ENCODE data around the gene KCNA3. TPM values are rescaled to one million over a fixed set of nuclear protein-coding genes. Genes with fewer than 3 reads are reported as not detected.

The KCNA3 gene
- total and polyA plus RNA-seq, 11 donors, result 0.06 to 2.3 (median 0.47) TPM; not detected in 1

DNA sequence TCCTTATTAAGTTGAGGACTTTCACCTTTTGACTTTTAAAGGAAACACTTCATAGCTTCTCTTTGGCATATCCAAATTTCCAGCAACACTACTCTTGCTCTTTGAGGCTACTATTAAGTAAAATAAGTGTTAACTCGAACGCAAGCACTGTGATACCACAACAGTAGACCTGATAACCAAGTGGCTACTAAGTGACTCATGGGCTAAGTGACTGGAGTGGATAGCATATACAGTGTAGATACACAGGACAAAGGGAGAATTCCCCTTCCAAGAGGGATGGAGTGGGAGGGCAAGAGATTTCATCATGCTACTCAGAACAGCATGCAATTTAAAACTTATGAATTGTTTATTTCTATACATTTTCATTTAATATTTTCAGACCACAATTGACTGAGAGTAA, 9.8 kb upstream of the KCNA3 start:
- H3K4me3 ChIP-seq, result no peak overlapping the region
- TF ChIP-seq POLR2A (IDR thresholded peaks at IDR 0.05), result no peak
- TF ChIP-seq, protein P1, sequence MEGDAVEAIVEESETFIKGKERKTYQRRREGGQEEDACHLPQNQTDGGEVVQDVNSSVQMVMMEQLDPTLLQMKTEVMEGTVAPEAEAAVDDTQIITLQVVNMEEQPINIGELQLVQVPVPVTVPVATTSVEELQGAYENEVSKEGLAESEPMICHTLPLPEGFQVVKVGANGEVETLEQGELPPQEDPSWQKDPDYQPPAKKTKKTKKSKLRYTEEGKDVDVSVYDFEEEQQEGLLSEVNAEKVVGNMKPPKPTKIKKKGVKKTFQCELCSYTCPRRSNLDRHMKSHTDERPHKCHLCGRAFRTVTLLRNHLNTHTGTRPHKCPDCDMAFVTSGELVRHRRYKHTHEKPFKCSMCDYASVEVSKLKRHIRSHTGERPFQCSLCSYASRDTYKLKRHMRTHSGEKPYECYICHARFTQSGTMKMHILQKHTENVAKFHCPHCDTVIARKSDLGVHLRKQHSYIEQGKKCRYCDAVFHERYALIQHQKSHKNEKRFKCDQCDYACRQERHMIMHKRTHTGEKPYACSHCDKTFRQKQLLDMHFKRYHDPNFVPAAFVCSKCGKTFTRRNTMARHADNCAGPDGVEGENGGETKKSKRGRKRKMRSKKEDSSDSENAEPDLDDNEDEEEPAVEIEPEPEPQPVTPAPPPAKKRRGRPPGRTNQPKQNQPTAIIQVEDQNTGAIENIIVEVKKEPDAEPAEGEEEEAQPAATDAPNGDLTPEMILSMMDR (IDR thresholded peaks at IDR 0.05), result no peak
- H3K9me3 ChIP-seq, result no peaks in the 10 kb centered on the region
- DNase-seq (no peak), ATAC-seq (no peak)
- H3K4me1 ChIP-seq, result no peaks in the 10 kb centered on the region
- H3K27ac ChIP-seq, result no peak overlapping the region
- H3K27me3 ChIP-seq, result peaks cover 0 to 26% (median 4%) of the 10 kb centered on the region in 9 donors
- H3K36me3 ChIP-seq, result no peaks in the 10 kb centered on the region
- WGBS, 4 donors, result 42 to 51% (median 47%) methylated on average over 2 of the region's 2 CpGs
- intact Hi-C loops (cut with DNase I), result no loop called here

DNA sequence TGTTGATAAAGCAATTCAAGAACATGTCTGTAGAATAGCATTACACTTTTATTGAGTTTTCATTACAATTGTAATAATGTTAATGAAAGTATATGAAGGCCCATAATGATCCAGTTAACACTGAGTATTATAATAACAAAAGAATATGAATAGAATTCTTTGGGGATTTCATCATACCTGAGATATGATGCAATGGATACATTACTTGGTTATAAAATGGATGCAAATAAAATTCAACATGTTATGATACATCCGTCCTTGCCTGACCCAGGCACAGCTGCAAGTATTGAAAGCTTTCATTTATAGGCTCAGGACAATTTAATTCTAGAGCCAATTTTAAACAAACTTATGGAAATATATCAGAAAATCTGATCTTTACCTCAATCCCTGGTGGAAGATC, 8.2 kb upstream of the KCNA3 start:
- H3K27ac ChIP-seq, result no peak overlapping the region
- TF ChIP-seq, protein P1 (IDR thresholded peaks at IDR 0.05), result no peak
- TF ChIP-seq POLR2A (IDR thresholded peaks at IDR 0.05), result no peak
- DNase-seq, result no peak
- no peaks in the 10 kb centered on the region for H3K4me1 ChIP-seq
- H3K4me3 ChIP-seq, result no peak overlapping the region
- ATAC-seq, result no peak
- no peaks in the 10 kb centered on the region for H3K36me3 ChIP-seq
- intact Hi-C loops (cut with DNase I), result no loop called here
- 79 to 95% (median 87%) methylated on average over 1 of the region's 1 CpG for WGBS, 4 donors
- H3K27me3 ChIP-seq, result peaks cover 0 to 26% (median 4%) of the 10 kb centered on the region in 9 donors
- H3K9me3 ChIP-seq, result no peaks in the 10 kb centered on the region

DNA sequence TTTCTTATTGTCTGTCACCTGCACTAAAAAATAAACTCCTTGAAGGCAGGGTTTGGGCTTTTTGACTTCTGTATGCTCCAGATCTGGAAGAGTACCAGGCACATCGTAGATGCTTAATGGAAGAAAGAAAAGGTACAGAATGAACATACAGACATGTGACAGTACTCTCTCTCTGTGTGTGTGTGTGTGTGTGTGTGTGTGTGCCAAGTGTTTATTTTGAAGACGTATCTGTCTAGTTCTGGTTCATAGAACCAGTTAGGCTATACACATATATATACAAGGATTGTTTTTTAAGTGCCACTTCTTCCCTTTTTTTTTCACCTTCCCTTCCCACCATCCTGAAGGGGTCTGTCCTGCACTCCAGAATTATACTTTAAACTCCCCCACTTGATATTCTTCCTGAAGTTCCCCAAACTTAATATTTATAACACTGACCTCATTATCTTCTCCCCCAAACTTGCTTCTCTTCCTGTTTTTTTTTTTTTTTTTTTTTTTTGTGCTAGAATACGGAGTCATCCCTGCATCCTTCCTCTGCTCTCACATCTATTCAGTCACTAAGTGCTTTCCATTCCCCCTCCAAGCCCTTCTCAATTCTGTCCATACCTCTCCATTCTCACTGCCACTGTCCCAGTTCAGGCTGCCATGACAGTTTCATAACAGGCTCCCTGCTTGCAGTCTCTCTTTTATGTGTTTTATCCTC, 5.4 kb upstream of the KCNA3 start:
- 53 to 66% (median 60%) methylated on average over 3 of the region's 3 CpGs for WGBS, 4 donors
- ATAC-seq (no peak), DNase-seq (no peak)
- H3K27me3 ChIP-seq, result peaks cover 0 to 23% (median 5%) of the 10 kb centered on the region in 9 donors
- intact Hi-C loops (cut with DNase I), result no loop called here
- peaks cover 0 to 14% (median 1%) of the 10 kb centered on the region in 12 donors for H3K4me1 ChIP-seq
- no peak overlapping the region for H3K4me3 ChIP-seq
- no peaks in the 10 kb centered on the region for H3K36me3 ChIP-seq
- no peak overlapping the region for H3K27ac ChIP-seq
- TF ChIP-seq, protein P1 (IDR thresholded peaks at IDR 0.05), result no peak
- no peak for TF ChIP-seq POLR2A (IDR thresholded peaks at IDR 0.05)
- no peaks in the 10 kb centered on the region for H3K9me3 ChIP-seq

DNA sequence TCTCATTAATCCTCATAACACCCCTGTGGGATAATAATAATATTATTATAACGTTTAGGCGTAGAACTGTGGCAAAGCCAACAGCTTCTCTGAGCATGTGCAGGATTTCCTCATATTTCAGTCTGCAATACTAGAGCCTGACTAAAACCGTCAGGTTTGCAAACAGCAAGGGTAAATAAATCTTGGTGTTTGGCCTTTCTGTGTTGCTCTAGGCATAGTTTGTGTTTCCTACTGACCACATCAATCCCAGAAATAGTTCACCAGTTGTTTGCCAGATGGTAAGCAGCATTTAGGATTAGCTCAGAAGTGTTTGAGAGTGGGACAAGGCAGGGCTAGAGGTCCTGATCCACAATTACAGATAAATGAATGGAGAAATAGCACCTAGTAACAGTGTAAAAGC, 2.8 kb upstream of the KCNA3 start:
- H3K36me3 ChIP-seq, result no peaks in the 10 kb centered on the region
- peaks cover 17 to 46% (median 29%) of the 10 kb centered on the region in 9 donors for H3K27me3 ChIP-seq
- WGBS, 4 donors, result 72 to 83% (median 79%) methylated on average over 3 of the region's 3 CpGs
- ATAC-seq (no peak), DNase-seq (no peak)
- H3K4me1 ChIP-seq, result peaks cover 0 to 29% (median 8%) of the 10 kb centered on the region in 12 donors
- TF ChIP-seq, protein P1 (IDR thresholded peaks at IDR 0.05), result no peak
- no peak for TF ChIP-seq POLR2A (IDR thresholded peaks at IDR 0.05)
- H3K4me3 ChIP-seq, result no peak overlapping the region
- no peak overlapping the region for H3K27ac ChIP-seq
- no peaks in the 10 kb centered on the region for H3K9me3 ChIP-seq
- intact Hi-C loops (cut with DNase I), result loop anchor here in 1 of 10 donors (5.0 kb wide), 1 partner anchor 50 kb away; no protein-coding TSS in a partner anchor
